Measurements from ENCODE around the gene GRIK1. TPM values are rescaled to one million over a fixed set of nuclear protein-coding genes. Genes with fewer than 3 reads are reported as not detected.

Gene GRIK1
- total RNA-seq, 2 experiments from 2014 or later: not detected

- Mint-ChIP-seq H3K9me3 (no peaks in the 10 kb centered on the region), H3K4me1 (no peaks in the 10 kb centered on the region), H3K36me3 (ENCODE audit: low read depth) (no peaks in the 10 kb centered on the region), H3K27ac (no peak overlapping the region), H3K27me3 (no peaks in the 10 kb centered on the region), H3K4me3 (no peak overlapping the region)
- ChIA-PET POLR2A (no interaction called here), CTCF (no interaction called here)
- no peak for DNase-seq
These were observed 51.4 kb downstream of the GRIK1 start for GRCh38 chr21:29888437-29888836.

DNA sequence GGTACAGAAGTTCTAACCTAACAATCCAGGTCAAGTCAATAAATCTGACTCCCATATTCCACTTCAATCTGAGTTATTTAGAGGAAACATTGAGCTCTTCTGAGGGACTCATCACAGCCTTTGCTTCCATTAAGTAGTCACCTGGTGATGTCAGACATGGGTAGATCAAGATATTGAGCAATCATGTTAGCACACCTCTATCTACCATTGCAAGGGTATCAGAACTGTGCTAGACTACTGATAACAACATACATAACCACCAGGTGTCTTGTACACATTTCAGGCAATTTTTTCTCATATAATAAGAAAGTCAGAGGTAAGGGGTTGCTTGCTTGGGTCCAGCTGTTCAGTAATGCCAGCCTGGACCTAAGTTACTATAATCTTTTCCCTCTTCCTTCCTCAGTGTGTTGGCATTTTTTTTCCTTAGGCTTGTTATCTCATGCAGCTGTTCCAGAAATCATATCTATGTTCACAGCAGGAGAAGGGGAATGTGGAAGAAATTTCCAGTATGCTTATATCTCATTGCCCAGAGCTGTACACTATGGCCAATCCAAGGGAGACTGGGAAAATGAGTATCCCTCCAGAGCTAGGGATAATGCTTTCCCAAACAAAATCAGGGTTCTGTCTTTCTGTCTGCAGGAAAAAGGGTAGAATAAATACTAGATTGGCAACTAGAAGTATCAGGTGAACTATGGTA is 52.3 kb downstream of the GRIK1 start:
- POLR2A ChIA-PET: no interaction called here
- Mint-ChIP-seq H3K27me3 (no peaks in the 10 kb centered on the region), H3K9me3 (no peaks in the 10 kb centered on the region), H3K36me3 (ENCODE audit: low read depth) (no peaks in the 10 kb centered on the region), H3K4me1 (no peaks in the 10 kb centered on the region), H3K27ac (no peak overlapping the region), H3K4me3 (no peak overlapping the region)
- CTCF ChIA-PET: no interaction called here
- no peak for DNase-seq

- Mint-ChIP-seq H3K9me3 (no peaks in the 10 kb centered on the region), H3K4me3 (no peak overlapping the region), H3K27me3 (no peaks in the 10 kb centered on the region), H3K27ac (no peak overlapping the region), H3K36me3 (ENCODE audit: low read depth) (no peaks in the 10 kb centered on the region), H3K4me1 (no peaks in the 10 kb centered on the region)
- CTCF ChIA-PET: no interaction called here
- POLR2A ChIA-PET: no interaction called here
- DNase-seq: no peak
These were observed 54.3 kb downstream of the GRIK1 start for GRCh38 chr21:29885491-29885890.

DNA sequence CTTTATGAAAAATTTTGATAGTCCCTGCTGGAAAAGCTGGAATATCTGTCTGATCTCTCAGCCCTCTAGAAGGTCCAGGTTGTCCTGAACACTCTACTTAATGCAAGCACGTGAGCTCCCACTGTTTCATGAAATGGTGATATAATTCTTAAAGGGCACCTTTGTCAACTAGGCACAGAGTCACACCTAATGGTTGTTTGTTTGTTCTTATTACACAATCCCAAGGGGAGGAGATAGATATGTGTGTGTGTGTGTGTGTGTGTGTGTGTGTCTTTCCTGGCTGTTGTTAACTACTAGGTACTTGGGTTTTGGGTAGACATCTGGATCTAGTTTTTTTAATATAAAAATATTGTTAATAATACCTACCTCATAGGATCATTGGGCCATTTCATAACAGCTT is 63.9 kb downstream of the GRIK1 start:
- no peak overlapping the region for H3K27ac Mint-ChIP-seq
- H3K27me3 Mint-ChIP-seq: no peaks in the 10 kb centered on the region
- no peak overlapping the region for H3K4me3 Mint-ChIP-seq
- no peaks in the 10 kb centered on the region for H3K9me3 Mint-ChIP-seq
- no peaks in the 10 kb centered on the region for H3K4me1 Mint-ChIP-seq
- no peaks in the 10 kb centered on the region for H3K36me3 Mint-ChIP-seq (ENCODE audit: low read depth)
- no peak for DNase-seq
- ChIA-PET POLR2A (no interaction called here), CTCF (no interaction called here)

DNA sequence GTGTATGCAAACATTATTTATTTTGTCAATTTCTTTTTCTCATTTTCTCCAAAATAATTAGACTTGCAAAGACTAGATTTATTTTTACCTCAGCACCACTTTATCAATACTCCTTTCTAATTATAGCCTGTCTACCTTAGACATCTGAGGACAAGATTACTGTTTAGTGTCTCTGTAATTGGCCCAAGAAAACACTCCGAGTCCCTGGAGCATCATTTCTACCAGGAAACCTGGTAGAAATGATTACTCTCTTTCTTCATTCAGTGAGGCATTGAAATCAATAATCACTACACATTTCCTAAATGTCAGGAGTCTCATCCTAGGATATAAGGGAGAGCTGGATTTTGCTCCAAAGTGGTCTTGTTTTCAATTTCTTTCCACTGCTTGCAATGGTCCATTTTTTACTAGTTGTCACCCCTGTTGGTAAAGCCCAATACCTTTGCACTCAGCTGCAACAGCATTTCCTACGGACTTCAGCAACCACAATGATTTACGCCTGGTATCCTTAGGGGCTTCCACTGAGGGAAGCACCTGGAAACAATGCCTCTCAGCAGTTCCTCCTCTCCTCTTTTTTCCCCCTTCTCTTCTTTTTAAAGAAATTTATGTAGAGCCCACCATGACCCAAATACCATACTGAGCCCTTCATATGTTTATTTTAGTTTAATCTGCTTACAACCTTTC is 64.6 kb downstream of the GRIK1 start:
- DNase-seq: no peak
- POLR2A ChIA-PET: no interaction called here
- Mint-ChIP-seq H3K27me3 (no peaks in the 10 kb centered on the region), H3K4me3 (no peak overlapping the region), H3K27ac (no peak overlapping the region), H3K9me3 (no peaks in the 10 kb centered on the region), H3K4me1 (no peaks in the 10 kb centered on the region), H3K36me3 (ENCODE audit: low read depth) (no peaks in the 10 kb centered on the region)
- CTCF ChIA-PET: no interaction called here

DNA sequence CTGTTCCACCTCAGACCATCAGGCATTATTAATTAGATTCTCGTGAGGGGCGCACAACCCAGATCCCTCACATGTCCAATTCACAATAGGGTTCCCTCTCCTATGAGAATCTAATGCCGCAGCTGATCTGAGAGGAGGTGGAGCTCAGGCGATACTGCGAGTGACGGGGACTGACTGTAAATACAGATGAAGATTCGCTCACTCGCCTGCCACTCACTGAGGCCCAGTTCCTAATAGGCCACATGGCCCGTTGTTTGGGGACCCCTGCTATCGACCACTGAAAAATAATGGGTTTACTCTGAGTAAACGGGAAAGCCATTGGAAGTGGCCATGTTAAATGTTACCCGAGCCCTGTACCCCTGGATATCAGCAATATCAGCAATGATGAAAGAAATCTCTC is 65.9 kb downstream of the GRIK1 start:
- Mint-ChIP-seq H3K27me3 (no peaks in the 10 kb centered on the region), H3K36me3 (ENCODE audit: low read depth) (no peaks in the 10 kb centered on the region), H3K9me3 (no peaks in the 10 kb centered on the region), H3K4me3 (no peak overlapping the region), H3K27ac (no peak overlapping the region), H3K4me1 (no peaks in the 10 kb centered on the region)
- ChIA-PET POLR2A (no interaction called here), CTCF (no interaction called here)
- no peak for DNase-seq

DNA sequence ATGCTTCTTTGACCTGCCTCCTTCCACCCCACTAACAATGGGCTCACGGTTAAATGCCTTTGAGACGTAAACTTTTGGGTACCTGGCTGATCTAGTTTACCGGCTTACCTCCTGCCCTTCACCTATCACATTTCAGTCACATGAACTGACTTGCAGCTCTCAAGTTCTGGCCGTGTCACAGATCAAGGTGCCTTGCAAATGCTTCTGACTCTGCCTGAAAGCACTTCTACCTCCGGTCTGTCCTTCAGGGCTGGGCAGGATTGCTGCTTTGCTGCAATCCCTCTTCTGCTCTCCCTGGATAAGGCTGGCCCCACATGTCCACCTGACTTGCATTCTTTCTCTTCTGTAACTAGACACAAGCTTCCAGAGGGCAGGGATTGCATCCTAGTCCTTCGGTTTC is 69.0 kb downstream of the GRIK1 start:
- Mint-ChIP-seq H3K36me3 (ENCODE audit: low read depth) (no peaks in the 10 kb centered on the region), H3K27me3 (no peaks in the 10 kb centered on the region), H3K27ac (no peak overlapping the region), H3K9me3 (no peaks in the 10 kb centered on the region), H3K4me1 (no peaks in the 10 kb centered on the region), H3K4me3 (no peak overlapping the region)
- POLR2A ChIA-PET: no interaction called here
- DNase-seq: no peak
- CTCF ChIA-PET: interaction anchor here (0.6 kb wide), 1 partner anchor 394 kb away, joined by 3 read pairs; no protein-coding TSS in a partner anchor

GRCh38 chr21:29867796-29868195 is 72.0 kb downstream of the GRIK1 start:
- no peaks in the 10 kb centered on the region for H3K27me3 Mint-ChIP-seq
- no peak overlapping the region for H3K27ac Mint-ChIP-seq
- CTCF ChIA-PET: no interaction called here
- no peak overlapping the region for H3K4me3 Mint-ChIP-seq
- POLR2A ChIA-PET: no interaction called here
- no peaks in the 10 kb centered on the region for H3K9me3 Mint-ChIP-seq
- no peak for DNase-seq
- H3K36me3 Mint-ChIP-seq (ENCODE audit: low read depth): no peaks in the 10 kb centered on the region
- H3K4me1 Mint-ChIP-seq: no peaks in the 10 kb centered on the region

- no peak for DNase-seq
- Mint-ChIP-seq H3K4me3 (no peak overlapping the region), H3K9me3 (no peaks in the 10 kb centered on the region), H3K36me3 (ENCODE audit: low read depth) (no peaks in the 10 kb centered on the region), H3K4me1 (no peaks in the 10 kb centered on the region), H3K27ac (no peak overlapping the region), H3K27me3 (no peaks in the 10 kb centered on the region)
- ChIA-PET CTCF (no interaction called here), POLR2A (no interaction called here)
These were observed 79.5 kb downstream of the GRIK1 start for GRCh38 chr21:29860346-29860745.

- no peak for DNase-seq
- no peaks in the 10 kb centered on the region for H3K9me3 Mint-ChIP-seq
- no peaks in the 10 kb centered on the region for H3K4me1 Mint-ChIP-seq
- no peak overlapping the region for H3K4me3 Mint-ChIP-seq
- no peak overlapping the region for H3K27ac Mint-ChIP-seq
- H3K36me3 Mint-ChIP-seq (ENCODE audit: low read depth): no peaks in the 10 kb centered on the region
- CTCF ChIA-PET: no interaction called here
- no peaks in the 10 kb centered on the region for H3K27me3 Mint-ChIP-seq
- POLR2A ChIA-PET: no interaction called here
These were observed 82.6 kb downstream of the GRIK1 start for GRCh38 chr21:29857150-29857549.

GRCh38 chr21:29854795-29855194 is 85.0 kb downstream of the GRIK1 start:
- Mint-ChIP-seq H3K9me3 (no peaks in the 10 kb centered on the region), H3K27me3 (peaks cover 3% of the 10 kb centered on the region)
- CTCF ChIA-PET: no interaction called here

GRCh38 chr21:29851611-29852010 is 88.2 kb downstream of the GRIK1 start:
- no peaks in the 10 kb centered on the region for H3K4me1 Mint-ChIP-seq
- POLR2A ChIA-PET: no interaction called here
- H3K27ac Mint-ChIP-seq: no peak overlapping the region
- DNase-seq: no peak
- no peak overlapping the region for H3K4me3 Mint-ChIP-seq
- CTCF ChIA-PET: interaction anchor here (5.4 kb wide), 1 partner anchor 374 kb away, joined by 40 read pairs; no protein-coding TSS in a partner anchor
- peaks cover 3% of the 10 kb centered on the region for H3K27me3 Mint-ChIP-seq
- no peaks in the 10 kb centered on the region for H3K36me3 Mint-ChIP-seq (ENCODE audit: low read depth)
- no peaks in the 10 kb centered on the region for H3K9me3 Mint-ChIP-seq

More at GRCh38 chr21:29854795-29855194, 85.0 kb downstream of the GRIK1 start:
- no peaks in the 10 kb centered on the region for H3K4me1 Mint-ChIP-seq
- no peaks in the 10 kb centered on the region for H3K36me3 Mint-ChIP-seq (ENCODE audit: low read depth)
- POLR2A ChIA-PET: no interaction called here
- H3K27ac Mint-ChIP-seq: no peak overlapping the region
- no peak overlapping the region for H3K4me3 Mint-ChIP-seq
- DNase-seq: no peak

- no peaks in the 10 kb centered on the region for H3K4me1 Mint-ChIP-seq
- peak; percentile 49 for DNase-seq
- no peaks in the 10 kb centered on the region for H3K9me3 Mint-ChIP-seq
- no peak overlapping the region for H3K27ac Mint-ChIP-seq
- H3K4me3 Mint-ChIP-seq: no peak overlapping the region
- peaks cover 3% of the 10 kb centered on the region for H3K27me3 Mint-ChIP-seq
- H3K36me3 Mint-ChIP-seq (ENCODE audit: low read depth): no peaks in the 10 kb centered on the region
- POLR2A ChIA-PET: no interaction called here
- CTCF ChIA-PET: interaction anchor here (0.6 to 5.4 kb wide), 6 partner anchors 8 to 373 kb away, joined by 3 to 40 read pairs (median 4); no protein-coding TSS in a partner anchor
These were observed 90.0 kb downstream of the GRIK1 start for GRCh38 chr21:29849735-29850176.

- no peaks in the 10 kb centered on the region for H3K4me1 Mint-ChIP-seq
These were observed 96.0 kb downstream of the GRIK1 start for GRCh38 chr21:29843804-29844203.

More at GRCh38 chr21:29843804-29844203, 96.0 kb downstream of the GRIK1 start:
- POLR2A ChIA-PET: no interaction called here
- peaks cover 2% of the 10 kb centered on the region for H3K27me3 Mint-ChIP-seq
- H3K9me3 Mint-ChIP-seq: no peaks in the 10 kb centered on the region
- CTCF ChIA-PET: no interaction called here
- no peak overlapping the region for H3K27ac Mint-ChIP-seq
- H3K4me3 Mint-ChIP-seq: no peak overlapping the region
- DNase-seq: no peak
- H3K36me3 Mint-ChIP-seq (ENCODE audit: low read depth): no peaks in the 10 kb centered on the region

All from activated CD4-positive, alpha-beta memory T cell treated with anti-CD3 and anti-CD28 coated beads, Interleukin-2, amount 10 ng/mL, durations not matched to agents 7 days and 5 days (primary cell).